Measurements from ENCODE around the gene TRPM3.

TRPM3 gene

DNA sequence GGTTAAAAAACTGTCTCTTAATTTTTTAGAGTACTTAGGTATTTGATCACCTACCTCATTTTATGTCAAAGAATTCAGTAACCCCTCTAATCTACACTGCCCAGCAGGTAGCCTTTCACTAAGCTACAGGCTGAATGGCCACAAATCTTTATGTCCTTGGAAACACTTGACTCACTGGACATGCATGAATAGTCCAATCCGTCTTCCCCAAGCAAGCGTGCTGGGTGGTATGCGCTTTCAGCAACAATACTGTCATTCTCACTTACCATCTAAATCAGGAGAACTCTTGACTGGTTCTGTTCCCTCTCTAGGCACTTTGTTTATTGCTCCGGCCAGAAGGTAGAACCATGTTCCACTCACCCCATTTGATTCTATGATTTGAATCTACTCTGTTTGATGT is 73.1 kb downstream of the TRPM3 start:
- TF ChIP-seq BACH2 (CRISPR knock-in tag; IDR thresholded peaks at IDR 0.05; ENCODE audit: borderline replicate concordance) (no peak), ZFP3 (CRISPR knock-in tag; IDR thresholded peaks at IDR 0.05) (no peak), SNAI2 (CRISPR knock-in tag; IDR thresholded peaks at IDR 0.05) (no peak), ISL1 (CRISPR knock-in tag; IDR thresholded peaks at IDR 0.05) (no peak), GLIS3 (CRISPR knock-in tag; IDR thresholded peaks at IDR 0.05) (no peak), ZFP30 (CRISPR knock-in tag; IDR thresholded peaks at IDR 0.05) (no peak), ARNTL (CRISPR knock-in tag; IDR thresholded peaks at IDR 0.05; ENCODE audit: borderline replicate concordance, low read depth) (no peak), PPARA (CRISPR knock-in tag; IDR thresholded peaks at IDR 0.05; ENCODE audit: borderline replicate concordance) (no peak), CSDC2 (CRISPR knock-in tag; IDR thresholded peaks at IDR 0.05) (no peak), ZNF8 (CRISPR knock-in tag; IDR thresholded peaks at IDR 0.05) (no peak), RARB (CRISPR knock-in tag; IDR thresholded peaks at IDR 0.05) (no peak)
- TF ChIP-seq, protein P1, sequence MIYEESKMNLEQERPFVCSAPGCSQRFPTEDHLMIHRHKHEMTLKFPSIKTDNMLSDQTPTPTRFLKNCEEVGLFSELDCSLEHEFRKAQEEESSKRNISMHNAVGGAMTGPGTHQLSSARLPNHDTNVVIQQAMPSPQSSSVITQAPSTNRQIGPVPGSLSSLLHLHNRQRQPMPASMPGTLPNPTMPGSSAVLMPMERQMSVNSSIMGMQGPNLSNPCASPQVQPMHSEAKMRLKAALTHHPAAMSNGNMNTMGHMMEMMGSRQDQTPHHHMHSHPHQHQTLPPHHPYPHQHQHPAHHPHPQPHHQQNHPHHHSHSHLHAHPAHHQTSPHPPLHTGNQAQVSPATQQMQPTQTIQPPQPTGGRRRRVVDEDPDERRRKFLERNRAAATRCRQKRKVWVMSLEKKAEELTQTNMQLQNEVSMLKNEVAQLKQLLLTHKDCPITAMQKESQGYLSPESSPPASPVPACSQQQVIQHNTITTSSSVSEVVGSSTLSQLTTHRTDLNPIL (CRISPR knock-in tag; IDR thresholded peaks at IDR 0.05; ENCODE audit: low read depth): no peak
- TF ChIP-seq, protein P2, sequence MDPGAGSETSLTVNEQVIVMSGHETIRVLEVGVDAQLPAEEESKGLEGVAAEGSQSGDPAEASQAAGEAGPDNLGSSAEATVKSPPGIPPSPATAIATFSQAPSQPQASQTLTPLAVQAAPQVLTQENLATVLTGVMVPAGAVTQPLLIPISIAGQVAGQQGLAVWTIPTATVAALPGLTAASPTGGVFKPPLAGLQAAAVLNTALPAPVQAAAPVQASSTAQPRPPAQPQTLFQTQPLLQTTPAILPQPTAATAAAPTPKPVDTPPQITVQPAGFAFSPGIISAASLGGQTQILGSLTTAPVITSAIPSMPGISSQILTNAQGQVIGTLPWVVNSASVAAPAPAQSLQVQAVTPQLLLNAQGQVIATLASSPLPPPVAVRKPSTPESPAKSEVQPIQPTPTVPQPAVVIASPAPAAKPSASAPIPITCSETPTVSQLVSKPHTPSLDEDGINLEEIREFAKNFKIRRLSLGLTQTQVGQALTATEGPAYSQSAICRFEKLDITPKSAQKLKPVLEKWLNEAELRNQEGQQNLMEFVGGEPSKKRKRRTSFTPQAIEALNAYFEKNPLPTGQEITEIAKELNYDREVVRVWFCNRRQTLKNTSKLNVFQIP (CRISPR knock-in tag; IDR thresholded peaks at IDR 0.05; ENCODE audit: borderline replicate concordance, low read depth): no peak
- no peak for ATAC-seq

DNA sequence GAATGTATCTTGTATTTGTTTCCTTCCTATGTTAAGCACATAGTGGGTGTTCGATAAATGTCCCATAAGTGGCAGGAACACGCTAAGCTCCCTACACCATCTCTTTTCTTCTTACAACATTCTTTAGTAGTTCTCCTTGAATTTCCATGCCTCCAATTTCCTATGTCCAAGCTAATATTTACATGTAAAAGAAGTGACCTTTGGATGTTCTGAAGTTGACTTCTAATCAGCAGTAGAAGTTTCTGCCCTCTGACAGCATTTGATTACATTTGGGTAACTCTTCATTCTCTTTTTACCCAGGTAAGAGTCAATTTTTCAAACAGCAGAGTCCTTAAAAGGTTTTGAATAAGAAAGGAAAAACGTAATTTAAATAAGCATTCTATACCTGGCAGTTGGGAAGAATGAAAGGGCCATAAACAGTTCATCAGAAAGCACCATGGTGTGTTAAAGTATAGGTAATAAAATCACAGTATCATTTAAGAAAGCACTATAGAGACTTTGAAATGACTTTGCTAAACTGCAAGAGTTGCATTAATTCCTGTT is 78.9 kb downstream of the TRPM3 start:
- no peak for ATAC-seq
- TF ChIP-seq, protein P3, sequence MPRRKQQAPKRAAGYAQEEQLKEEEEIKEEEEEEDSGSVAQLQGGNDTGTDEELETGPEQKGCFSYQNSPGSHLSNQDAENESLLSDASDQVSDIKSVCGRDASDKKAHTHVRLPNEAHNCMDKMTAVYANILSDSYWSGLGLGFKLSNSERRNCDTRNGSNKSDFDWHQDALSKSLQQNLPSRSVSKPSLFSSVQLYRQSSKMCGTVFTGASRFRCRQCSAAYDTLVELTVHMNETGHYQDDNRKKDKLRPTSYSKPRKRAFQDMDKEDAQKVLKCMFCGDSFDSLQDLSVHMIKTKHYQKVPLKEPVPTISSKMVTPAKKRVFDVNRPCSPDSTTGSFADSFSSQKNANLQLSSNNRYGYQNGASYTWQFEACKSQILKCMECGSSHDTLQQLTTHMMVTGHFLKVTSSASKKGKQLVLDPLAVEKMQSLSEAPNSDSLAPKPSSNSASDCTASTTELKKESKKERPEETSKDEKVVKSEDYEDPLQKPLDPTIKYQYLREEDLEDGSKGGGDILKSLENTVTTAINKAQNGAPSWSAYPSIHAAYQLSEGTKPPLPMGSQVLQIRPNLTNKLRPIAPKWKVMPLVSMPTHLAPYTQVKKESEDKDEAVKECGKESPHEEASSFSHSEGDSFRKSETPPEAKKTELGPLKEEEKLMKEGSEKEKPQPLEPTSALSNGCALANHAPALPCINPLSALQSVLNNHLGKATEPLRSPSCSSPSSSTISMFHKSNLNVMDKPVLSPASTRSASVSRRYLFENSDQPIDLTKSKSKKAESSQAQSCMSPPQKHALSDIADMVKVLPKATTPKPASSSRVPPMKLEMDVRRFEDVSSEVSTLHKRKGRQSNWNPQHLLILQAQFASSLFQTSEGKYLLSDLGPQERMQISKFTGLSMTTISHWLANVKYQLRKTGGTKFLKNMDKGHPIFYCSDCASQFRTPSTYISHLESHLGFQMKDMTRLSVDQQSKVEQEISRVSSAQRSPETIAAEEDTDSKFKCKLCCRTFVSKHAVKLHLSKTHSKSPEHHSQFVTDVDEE (CRISPR knock-in tag; IDR thresholded peaks at IDR 0.05): no peak
- TF ChIP-seq ZC3H10 (CRISPR knock-in tag; IDR thresholded peaks at IDR 0.05): no peak
- no peak for TF ChIP-seq ARNTL (CRISPR knock-in tag; IDR thresholded peaks at IDR 0.05; ENCODE audit: borderline replicate concordance, low read depth)
- no peak for TF ChIP-seq ZFP30 (CRISPR knock-in tag; IDR thresholded peaks at IDR 0.05)
- no peak for TF ChIP-seq ISL1 (CRISPR knock-in tag; IDR thresholded peaks at IDR 0.05)
- TF ChIP-seq TCF4 (CRISPR knock-in tag; IDR thresholded peaks at IDR 0.05; ENCODE audit: borderline replicate concordance): no peak
- no peak for TF ChIP-seq PPARA (CRISPR knock-in tag; IDR thresholded peaks at IDR 0.05; ENCODE audit: borderline replicate concordance)
- TF ChIP-seq, protein P4, sequence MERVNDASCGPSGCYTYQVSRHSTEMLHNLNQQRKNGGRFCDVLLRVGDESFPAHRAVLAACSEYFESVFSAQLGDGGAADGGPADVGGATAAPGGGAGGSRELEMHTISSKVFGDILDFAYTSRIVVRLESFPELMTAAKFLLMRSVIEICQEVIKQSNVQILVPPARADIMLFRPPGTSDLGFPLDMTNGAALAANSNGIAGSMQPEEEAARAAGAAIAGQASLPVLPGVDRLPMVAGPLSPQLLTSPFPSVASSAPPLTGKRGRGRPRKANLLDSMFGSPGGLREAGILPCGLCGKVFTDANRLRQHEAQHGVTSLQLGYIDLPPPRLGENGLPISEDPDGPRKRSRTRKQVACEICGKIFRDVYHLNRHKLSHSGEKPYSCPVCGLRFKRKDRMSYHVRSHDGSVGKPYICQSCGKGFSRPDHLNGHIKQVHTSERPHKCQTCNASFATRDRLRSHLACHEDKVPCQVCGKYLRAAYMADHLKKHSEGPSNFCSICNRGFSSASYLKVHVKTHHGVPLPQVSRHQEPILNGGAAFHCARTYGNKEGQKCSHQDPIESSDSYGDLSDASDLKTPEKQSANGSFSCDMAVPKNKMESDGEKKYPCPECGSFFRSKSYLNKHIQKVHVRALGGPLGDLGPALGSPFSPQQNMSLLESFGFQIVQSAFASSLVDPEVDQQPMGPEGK (CRISPR knock-in tag; IDR thresholded peaks at IDR 0.05; ENCODE audit: borderline replicate concordance): no peak
- no peak for TF ChIP-seq OSR1 (CRISPR knock-in tag; IDR thresholded peaks at IDR 0.05)
- TF ChIP-seq ESRRG (CRISPR knock-in tag; IDR thresholded peaks at IDR 0.05): no peak
- no peak for TF ChIP-seq ZNF70 (CRISPR knock-in tag; IDR thresholded peaks at IDR 0.05)
- TF ChIP-seq ZFP3 (CRISPR knock-in tag; IDR thresholded peaks at IDR 0.05): no peak
- TF ChIP-seq, protein P1 (CRISPR knock-in tag; IDR thresholded peaks at IDR 0.05; ENCODE audit: low read depth): no peak
- TF ChIP-seq, protein P5, sequence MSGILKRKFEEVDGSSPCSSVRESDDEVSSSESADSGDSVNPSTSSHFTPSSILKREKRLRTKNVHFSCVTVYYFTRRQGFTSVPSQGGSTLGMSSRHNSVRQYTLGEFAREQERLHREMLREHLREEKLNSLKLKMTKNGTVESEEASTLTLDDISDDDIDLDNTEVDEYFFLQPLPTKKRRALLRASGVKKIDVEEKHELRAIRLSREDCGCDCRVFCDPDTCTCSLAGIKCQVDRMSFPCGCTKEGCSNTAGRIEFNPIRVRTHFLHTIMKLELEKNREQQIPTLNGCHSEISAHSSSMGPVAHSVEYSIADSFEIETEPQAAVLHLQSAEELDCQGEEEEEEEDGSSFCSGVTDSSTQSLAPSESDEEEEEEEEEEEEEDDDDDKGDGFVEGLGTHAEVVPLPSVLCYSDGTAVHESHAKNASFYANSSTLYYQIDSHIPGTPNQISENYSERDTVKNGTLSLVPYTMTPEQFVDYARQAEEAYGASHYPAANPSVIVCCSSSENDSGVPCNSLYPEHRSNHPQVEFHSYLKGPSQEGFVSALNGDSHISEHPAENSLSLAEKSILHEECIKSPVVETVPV (CRISPR knock-in tag; IDR thresholded peaks at IDR 0.05): no peak

Data from SK-N-SH treated with all-trans-retinoic acid at 6 μM for 48 hours (cell line).